ENCODE results near the gene ARG2. TPM values are rescaled to one million over a fixed set of nuclear protein-coding genes. Genes with fewer than 3 reads are reported as not detected.

ARG2 gene
- total and polyA plus RNA-seq, 10 of the 15 experiments (the other 5 are each of a cell fraction or from before 2014, with no cell fraction given), result 0.48 to 7.8 (median 1.1) TPM

Small RNA genes lying within 50 kb of the gene (small RNA-seq; reads per million reads assigned to genes)
- gene AL132640.3 (not detected), gene RF00019 (not detected), gene RNA5SP386 (not detected)

Other genes with a start within 250 kb of the ARG2 start
Only the 7 nearest of the 9 such genes appear.
- gene TMEM229B, start 131.2 kb upstream of the ARG2 start, total RNA-seq (2014; rRNA removed), result 3.8 and 4.0 TPM in 2 replicates
- gene TMEM229B, start 131.2 kb upstream of the ARG2 start, total RNA-seq (2014; rRNA removed; fragmentation: Illumina TruSeq; extraction: Trizol), result 2.1 and 2.2 TPM in 2 replicates
- 5.1 and 5.2 TPM in 2 replicates for gene TMEM229B, start 131.2 kb upstream of the ARG2 start, total RNA-seq (2021)
- 0.88 and 1.3 TPM in 2 replicates for gene TMEM229B, start 131.2 kb upstream of the ARG2 start, polyA plus RNA-seq (2011; rRNA removed)
- gene TMEM229B, start 131.2 kb upstream of the ARG2 start, polyA plus RNA-seq (2014; fragmentation: Illumina TruSeq; extraction: Trizol), result 3.2 and 3.4 TPM in 2 replicates
- gene TMEM229B, start 131.2 kb upstream of the ARG2 start, polyA plus RNA-seq (2014; fragmentation: Nextera tagmentation; extraction: Ambion mirVana), result under 1 TPM; 0.24 to 0.32 TPM
- 3.3 and 5.3 TPM in 2 replicates for gene TMEM229B, start 131.2 kb upstream of the ARG2 start, polyA plus RNA-seq (2014; rRNA removed)
- gene TMEM229B, start 131.2 kb upstream of the ARG2 start, polyA plus RNA-seq (2016; fragmentation: Nextera tagmentation; extraction: Ambion mirVana), result 1 to 10 TPM in 1 of 2 experiments, under 1 TPM in 1; 0.72 to 1.3 TPM
- gene PLEKHH1, start 86.6 kb upstream of the ARG2 start, total RNA-seq (2014; rRNA removed), result 0.40 and 0.87 TPM in 2 replicates
- gene PLEKHH1, start 86.6 kb upstream of the ARG2 start, total RNA-seq (2014; rRNA removed; fragmentation: Illumina TruSeq; extraction: Trizol), result 0.32 and 0.67 TPM in 2 replicates
- 0.95 and 1.4 TPM in 2 replicates for gene PLEKHH1, start 86.6 kb upstream of the ARG2 start, total RNA-seq (2021)
- 0.16 and 0.30 TPM in 2 replicates for gene PLEKHH1, start 86.6 kb upstream of the ARG2 start, polyA plus RNA-seq (2011; rRNA removed)
- 0.59 and 0.60 TPM in 2 replicates for gene PLEKHH1, start 86.6 kb upstream of the ARG2 start, polyA plus RNA-seq (2014; fragmentation: Illumina TruSeq; extraction: Trizol)
- gene PLEKHH1, start 86.6 kb upstream of the ARG2 start, polyA plus RNA-seq (2014; fragmentation: Nextera tagmentation; extraction: Ambion mirVana), result under 1 TPM; 0.11 to 0.22 TPM
- gene PLEKHH1, start 86.6 kb upstream of the ARG2 start, polyA plus RNA-seq (2014; rRNA removed), result 0.42 and 0.76 TPM in 2 replicates
- under 1 TPM; 0.23 to 0.66 TPM for gene PLEKHH1, start 86.6 kb upstream of the ARG2 start, polyA plus RNA-seq (2016; fragmentation: Nextera tagmentation; extraction: Ambion mirVana)
- gene PIGH, start 19.7 kb upstream of the ARG2 start, total RNA-seq (2014; rRNA removed), result 26.5 and 29.9 TPM in 2 replicates
- 17.6 and 19.3 TPM in 2 replicates for gene PIGH, start 19.7 kb upstream of the ARG2 start, total RNA-seq (2014; rRNA removed; fragmentation: Illumina TruSeq; extraction: Trizol)
- gene PIGH, start 19.7 kb upstream of the ARG2 start, total RNA-seq (2021), result 16.6 and 19.4 TPM in 2 replicates
- 46.6 and 52.3 TPM in 2 replicates for gene PIGH, start 19.7 kb upstream of the ARG2 start, polyA plus RNA-seq (2011; rRNA removed)
- 19.5 and 22.8 TPM in 2 replicates for gene PIGH, start 19.7 kb upstream of the ARG2 start, polyA plus RNA-seq (2014; fragmentation: Illumina TruSeq; extraction: Trizol)
- gene PIGH, start 19.7 kb upstream of the ARG2 start, polyA plus RNA-seq (2014; fragmentation: Nextera tagmentation; extraction: Ambion mirVana), result 10 to 100 TPM; 15.5 to 17.8 TPM
- 34.4 and 41.7 TPM in 2 replicates for gene PIGH, start 19.7 kb upstream of the ARG2 start, polyA plus RNA-seq (2014; rRNA removed)
- gene PIGH, start 19.7 kb upstream of the ARG2 start, polyA plus RNA-seq (2016; fragmentation: Nextera tagmentation; extraction: Ambion mirVana), result 10 to 100 TPM; 25.0 to 26.5 TPM
- 28.2 and 32.0 TPM in 2 replicates for gene VTI1B, start 54.7 kb downstream of the ARG2 start, total RNA-seq (2014; rRNA removed)
- gene VTI1B, start 54.7 kb downstream of the ARG2 start, total RNA-seq (2014; rRNA removed; fragmentation: Illumina TruSeq; extraction: Trizol), result 46.7 and 49.8 TPM in 2 replicates
- gene VTI1B, start 54.7 kb downstream of the ARG2 start, total RNA-seq (2021), result 65.5 and 68.1 TPM in 2 replicates
- 89.6 and 108 TPM in 2 replicates for gene VTI1B, start 54.7 kb downstream of the ARG2 start, polyA plus RNA-seq (2011; rRNA removed)
- 51.2 and 55.0 TPM in 2 replicates for gene VTI1B, start 54.7 kb downstream of the ARG2 start, polyA plus RNA-seq (2014; fragmentation: Illumina TruSeq; extraction: Trizol)
- gene VTI1B, start 54.7 kb downstream of the ARG2 start, polyA plus RNA-seq (2014; fragmentation: Nextera tagmentation; extraction: Ambion mirVana), result 10 to 100 TPM; 15.0 to 43.8 TPM
- gene VTI1B, start 54.7 kb downstream of the ARG2 start, polyA plus RNA-seq (2014; rRNA removed), result 34.8 and 44.9 TPM in 2 replicates
- 100 to 1,000 TPM in 1 of 2 experiments, 10 to 100 TPM in 1; 93.0 to 117 TPM for gene VTI1B, start 54.7 kb downstream of the ARG2 start, polyA plus RNA-seq (2016; fragmentation: Nextera tagmentation; extraction: Ambion mirVana)
- 69.6 and 84.5 TPM in 2 replicates for gene RDH11, start 75.8 kb downstream of the ARG2 start, total RNA-seq (2014; rRNA removed)
- 81.0 and 85.0 TPM in 2 replicates for gene RDH11, start 75.8 kb downstream of the ARG2 start, total RNA-seq (2014; rRNA removed; fragmentation: Illumina TruSeq; extraction: Trizol)
- gene RDH11, start 75.8 kb downstream of the ARG2 start, total RNA-seq (2021), result 49.7 and 60.2 TPM in 2 replicates
- 161 and 166 TPM in 2 replicates for gene RDH11, start 75.8 kb downstream of the ARG2 start, polyA plus RNA-seq (2011; rRNA removed)
- gene RDH11, start 75.8 kb downstream of the ARG2 start, polyA plus RNA-seq (2014; fragmentation: Illumina TruSeq; extraction: Trizol), result 78.3 and 96.2 TPM in 2 replicates
- gene RDH11, start 75.8 kb downstream of the ARG2 start, polyA plus RNA-seq (2014; fragmentation: Nextera tagmentation; extraction: Ambion mirVana), result 10 to 100 TPM; 76.2 to 88.7 TPM
- 66.9 and 83.4 TPM in 2 replicates for gene RDH11, start 75.8 kb downstream of the ARG2 start, polyA plus RNA-seq (2014; rRNA removed)
- gene RDH11, start 75.8 kb downstream of the ARG2 start, polyA plus RNA-seq (2016; fragmentation: Nextera tagmentation; extraction: Ambion mirVana), result 10 to 100 TPM; 55.6 to 56.1 TPM
- gene RDH12, start 82.0 kb downstream of the ARG2 start, total RNA-seq (2014; rRNA removed), result not detected in 2 replicates
- gene RDH12, start 82.0 kb downstream of the ARG2 start, total RNA-seq (2014; rRNA removed; fragmentation: Illumina TruSeq; extraction: Trizol), result not detected in 2 replicates
- gene RDH12, start 82.0 kb downstream of the ARG2 start, total RNA-seq (2021), result not detected in 2 replicates
- gene RDH12, start 82.0 kb downstream of the ARG2 start, polyA plus RNA-seq (2011; rRNA removed), result not detected in 2 replicates
- gene RDH12, start 82.0 kb downstream of the ARG2 start, polyA plus RNA-seq (2014; fragmentation: Illumina TruSeq; extraction: Trizol), result not detected in 2 replicates
- gene RDH12, start 82.0 kb downstream of the ARG2 start, polyA plus RNA-seq (2014; fragmentation: Nextera tagmentation; extraction: Ambion mirVana), result not detected
- gene RDH12, start 82.0 kb downstream of the ARG2 start, polyA plus RNA-seq (2014; rRNA removed), result not detected in 2 replicates
- not detected for gene RDH12, start 82.0 kb downstream of the ARG2 start, polyA plus RNA-seq (2016; fragmentation: Nextera tagmentation; extraction: Ambion mirVana)
- gene ZFYVE26, start 196.7 kb downstream of the ARG2 start, total RNA-seq (2014; rRNA removed), result 12.5 and 16.4 TPM in 2 replicates
- 12.4 and 12.6 TPM in 2 replicates for gene ZFYVE26, start 196.7 kb downstream of the ARG2 start, total RNA-seq (2014; rRNA removed; fragmentation: Illumina TruSeq; extraction: Trizol)
- 22.1 and 25.6 TPM in 2 replicates for gene ZFYVE26, start 196.7 kb downstream of the ARG2 start, total RNA-seq (2021)
- 19.0 and 25.4 TPM in 2 replicates for gene ZFYVE26, start 196.7 kb downstream of the ARG2 start, polyA plus RNA-seq (2011; rRNA removed)
- gene ZFYVE26, start 196.7 kb downstream of the ARG2 start, polyA plus RNA-seq (2014; fragmentation: Illumina TruSeq; extraction: Trizol), result 11.6 and 15.1 TPM in 2 replicates
- gene ZFYVE26, start 196.7 kb downstream of the ARG2 start, polyA plus RNA-seq (2014; fragmentation: Nextera tagmentation; extraction: Ambion mirVana), result 1 to 10 TPM in 1 of 2 experiments, under 1 TPM in 1; 1.00 to 1.2 TPM
- 11.4 and 11.7 TPM in 2 replicates for gene ZFYVE26, start 196.7 kb downstream of the ARG2 start, polyA plus RNA-seq (2014; rRNA removed)
- gene ZFYVE26, start 196.7 kb downstream of the ARG2 start, polyA plus RNA-seq (2016; fragmentation: Nextera tagmentation; extraction: Ambion mirVana), result 1 to 10 TPM; 7.8 to 8.2 TPM